HEK293T (cell line): ENCODE data around the gene DNAJB12.

ENCODE experiments used
- ARNT ChIP-seq: fragments of 450-650 bp; IDR thresholded peaks from 2 replicates; pipeline ENCODE4 v1.6.1; 2017; ENCODE audit warnings: mild to moderate bottlenecking
- BHLHE40 ChIP-seq: fragments of 450-650 bp; IDR thresholded peaks from 2 replicates; pipeline ENCODE4 v1.6.1; 2016; ENCODE audit warnings: mild to moderate bottlenecking, moderate library complexity, borderline replicate concordance
- ELF4 ChIP-seq: fragments of 450-650 bp; IDR thresholded peaks from 2 replicates; pipeline ENCODE4 v1.6.1; 2017; ENCODE audit warnings: antibody characterized with exemption
- FOXA1 ChIP-seq: fragments of 450-650 bp; IDR thresholded peaks from 2 replicates; pipeline ENCODE4 v1.6.1; 2016; ENCODE audit warnings: mild to moderate bottlenecking
- FOXK2 ChIP-seq: fragments of 450-650 bp; IDR thresholded peaks from 2 replicates; pipeline ENCODE4 v1.6.1; 2016; ENCODE audit warnings: mild to moderate bottlenecking
- FOXM1 ChIP-seq: fragments of 450-650 bp; IDR thresholded peaks from 2 replicates; pipeline ENCODE4 v1.6.1; 2017; ENCODE audit warnings: mild to moderate bottlenecking, borderline replicate concordance
- HDGF ChIP-seq: fragments of 450-650 bp; IDR thresholded peaks from 2 replicates; pipeline ENCODE4 v1.6.1; 2017; ENCODE audit warnings: antibody characterized with exemption, borderline replicate concordance
- LEF1 ChIP-seq: fragments of 450-650 bp; IDR thresholded peaks from 2 replicates; pipeline ENCODE4 v1.6.1; 2017; ENCODE audit warnings: mild to moderate bottlenecking, borderline replicate concordance
- NFRKB ChIP-seq: fragments of 450-650 bp; IDR thresholded peaks from 2 replicates; pipeline ENCODE4 v1.6.1; 2016; ENCODE audit warnings: mild to moderate bottlenecking, moderate library complexity
- PKNOX1 ChIP-seq: fragments of 450-650 bp; IDR thresholded peaks from 2 replicates; pipeline ENCODE4 v1.6.1; 2016
- SP1 ChIP-seq: fragments of 450-650 bp; IDR thresholded peaks from 2 replicates; pipeline ENCODE4 v1.6.1; 2017
- SUZ12 ChIP-seq: fragments of 450-650 bp; IDR thresholded peaks from 2 replicates; pipeline ENCODE4 v1.6.1; 2016; ENCODE audit warnings: mild to moderate bottlenecking
- TARDBP ChIP-seq: fragments of 450-650 bp; IDR thresholded peaks from 2 replicates; pipeline ENCODE4 v1.6.1; 2016
- ZNF384 ChIP-seq: fragments of 450-650 bp; IDR thresholded peaks from 2 replicates; pipeline ENCODE4 v1.6.1; 2016

GRCh38 chr10:72351479-72351878, 3.2 kb downstream of the DNAJB12 start:
- TF ChIP-seq SP1 (no peak), ARNT (no peak), FOXM1 (no peak), PKNOX1 (no peak), ELF4 (no peak), BHLHE40 (no peak), FOXA1 (no peak), HDGF (no peak), TARDBP (no peak), LEF1 (no peak), FOXK2 (no peak), NFRKB (no peak), SUZ12 (no peak), ZNF384 (no peak)
